HG03457 (cell line): ENCODE data around the gene ROPN1L.
A peak's percentile ranks its signal among the peaks of the same experiment; 100 is the strongest.
"Not testable (repeated sequence)": the region's sequence is repeated elsewhere in the genome, so short reads cannot be mapped to it uniquely, and the experiment has no call there.

ENCODE experiments used
- ATAC-seq: cut with Tn5 transposase; IDR thresholded peaks from one replicate; pipeline ENCODE4 v1.9.1; 2021; ENCODE audit warnings: moderate number of reproducible peaks; ENCODE audit not compliant: unreplicated experiment

Gene ROPN1L

DNA sequence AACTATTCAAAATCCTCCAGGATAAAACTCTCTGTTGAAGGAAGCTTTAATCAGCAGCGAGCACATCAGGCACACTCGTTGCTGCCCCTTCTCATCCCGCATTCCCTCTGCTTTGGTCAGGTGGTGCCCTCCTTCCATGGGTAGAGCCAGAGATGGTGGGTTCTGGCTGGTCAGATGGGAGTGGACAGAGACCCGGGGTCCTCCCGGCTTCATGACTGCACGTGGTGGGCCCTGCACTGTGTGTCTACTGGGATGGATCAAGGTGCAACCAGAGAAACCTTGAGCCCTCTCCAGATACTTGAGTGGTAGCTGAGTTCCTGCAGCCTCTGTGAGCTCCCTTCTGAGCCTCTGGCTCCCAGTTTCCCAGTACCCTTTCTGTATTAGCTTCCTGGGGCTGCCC is 36.3 kb downstream of the ROPN1L start:
- ATAC-seq, result no peak

DNA sequence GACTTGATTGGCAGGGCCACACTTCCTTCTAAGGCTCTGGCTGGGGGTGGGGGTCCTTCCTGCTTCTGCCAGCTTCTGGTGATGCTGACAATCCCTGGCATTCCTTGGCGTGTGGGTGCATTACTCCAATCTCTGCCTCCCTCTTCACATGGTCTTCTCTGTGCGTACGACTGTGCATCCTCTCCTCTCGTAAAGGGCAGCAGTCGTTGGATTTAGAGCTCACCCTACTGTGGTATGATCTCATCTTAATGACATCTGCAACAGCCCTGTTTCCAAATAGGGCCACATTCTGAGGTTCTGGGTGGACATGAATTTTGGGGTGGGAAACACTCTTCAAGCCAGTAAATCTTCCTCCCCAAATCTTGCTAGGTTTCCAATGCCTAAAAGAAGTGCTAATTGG is 36.8 kb downstream of the ROPN1L start:
- no peak for ATAC-seq

- no peak for ATAC-seq
These were observed 37.6 kb downstream of the ROPN1L start for GRCh38 chr5:10479154-10479721.

- no peak for ATAC-seq
These were observed 38.7 kb downstream of the ROPN1L start for GRCh38 chr5:10480237-10480985.

- ATAC-seq, result no peak
These were observed 39.7 kb downstream of the ROPN1L start for GRCh38 chr5:10481241-10481935.

- no peak for ATAC-seq
These were observed 41.3 kb downstream of the ROPN1L start for GRCh38 chr5:10482791-10483530.

DNA sequence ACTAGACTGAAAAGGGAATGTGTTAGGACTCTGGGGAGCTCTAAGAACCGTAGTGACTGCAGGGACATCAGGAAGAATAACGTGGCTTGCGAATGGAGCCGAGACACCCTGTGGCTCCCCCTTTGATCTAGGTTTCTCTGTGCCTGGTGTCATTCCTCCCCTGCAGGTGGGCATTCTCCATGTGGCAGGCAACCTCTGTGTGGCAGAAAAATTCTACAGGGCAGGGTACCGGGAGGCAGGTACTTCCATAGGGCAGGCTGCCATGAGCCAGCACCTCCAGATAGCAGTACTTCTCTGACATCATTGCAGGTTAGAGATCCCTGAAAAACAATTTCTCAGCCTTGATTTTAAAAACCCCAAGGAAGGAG is 43.1 kb downstream of the ROPN1L start:
- ATAC-seq, result no peak

DNA sequence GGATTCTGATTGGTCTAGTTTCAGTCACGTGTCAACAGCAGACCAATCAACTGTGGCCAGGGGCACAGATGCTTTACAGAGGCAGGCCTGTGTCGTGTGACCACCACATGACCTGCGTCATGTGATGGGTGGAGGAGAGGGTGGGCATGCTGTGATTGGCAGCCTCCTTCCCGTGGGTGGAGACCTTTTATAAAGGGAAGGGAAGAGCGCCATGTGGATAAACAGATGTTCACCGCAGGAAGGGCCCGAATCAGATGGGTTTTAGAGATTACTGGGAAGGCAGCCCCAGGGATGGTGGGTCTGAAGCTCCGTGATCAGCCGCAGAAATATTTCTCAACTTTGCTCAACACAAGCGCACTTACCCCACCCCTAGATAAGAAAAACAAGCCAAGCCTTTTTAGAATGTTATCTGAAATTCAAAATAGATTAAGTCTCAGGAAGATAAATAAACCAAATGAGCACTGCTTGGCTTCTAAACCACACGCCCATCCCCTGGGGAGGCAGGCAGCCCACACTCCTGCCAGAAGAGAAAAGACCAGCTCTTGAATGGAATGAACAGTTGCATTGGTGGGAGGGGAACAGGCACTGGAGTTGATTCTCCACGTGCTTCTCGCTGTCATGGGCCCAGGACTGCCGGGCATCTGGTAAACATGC is 43.6 kb downstream of the ROPN1L start:
- no peak for ATAC-seq

- no peak for ATAC-seq
These were observed 44.2 kb downstream of the ROPN1L start for GRCh38 chr5:10485897-10486296.

DNA sequence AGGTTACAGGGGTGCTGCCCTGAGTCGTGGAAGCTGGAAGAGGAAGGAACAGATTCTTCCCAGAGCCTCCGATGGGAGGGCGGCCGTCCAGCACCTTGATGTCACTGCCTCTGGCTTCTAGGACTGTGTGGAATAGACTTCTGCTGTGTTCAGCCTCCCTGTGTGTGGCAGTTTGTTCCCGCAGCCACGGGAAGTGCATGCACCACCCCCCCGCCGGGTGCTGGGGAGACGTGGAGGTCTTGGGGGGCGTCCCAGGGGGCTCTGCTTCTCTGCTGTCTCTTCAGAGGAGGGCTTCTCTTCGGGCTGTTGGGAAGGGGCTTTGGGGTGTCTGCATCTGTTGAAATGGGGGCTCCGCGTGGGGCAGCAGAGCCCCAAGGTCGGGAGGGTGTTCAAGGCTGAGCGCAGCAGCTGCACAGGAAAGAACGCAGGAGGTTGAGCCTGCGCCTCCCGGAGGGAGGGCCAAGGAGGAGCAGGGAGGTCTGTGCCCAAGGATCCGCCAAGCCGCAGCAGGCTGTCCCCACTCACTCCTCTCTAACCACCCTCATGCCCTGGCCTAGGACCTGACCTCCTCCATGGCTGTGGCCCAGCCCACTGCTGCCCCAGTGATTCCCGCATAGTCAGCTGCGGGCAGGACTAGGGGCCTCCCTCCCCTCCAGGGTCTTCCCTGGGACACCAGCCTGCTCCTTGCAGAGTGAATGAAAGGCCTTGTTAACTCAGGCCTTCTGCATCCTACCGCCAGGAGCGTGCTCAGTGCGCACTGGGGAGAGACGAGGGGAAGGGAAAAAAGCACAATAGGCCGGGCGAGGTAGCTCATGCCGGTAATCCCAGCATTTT is 45.0 kb downstream of the ROPN1L start:
- ATAC-seq, result no peak

- ATAC-seq, result no peak
These were observed 46.5 kb downstream of the ROPN1L start for GRCh38 chr5:10488144-10488543.

DNA sequence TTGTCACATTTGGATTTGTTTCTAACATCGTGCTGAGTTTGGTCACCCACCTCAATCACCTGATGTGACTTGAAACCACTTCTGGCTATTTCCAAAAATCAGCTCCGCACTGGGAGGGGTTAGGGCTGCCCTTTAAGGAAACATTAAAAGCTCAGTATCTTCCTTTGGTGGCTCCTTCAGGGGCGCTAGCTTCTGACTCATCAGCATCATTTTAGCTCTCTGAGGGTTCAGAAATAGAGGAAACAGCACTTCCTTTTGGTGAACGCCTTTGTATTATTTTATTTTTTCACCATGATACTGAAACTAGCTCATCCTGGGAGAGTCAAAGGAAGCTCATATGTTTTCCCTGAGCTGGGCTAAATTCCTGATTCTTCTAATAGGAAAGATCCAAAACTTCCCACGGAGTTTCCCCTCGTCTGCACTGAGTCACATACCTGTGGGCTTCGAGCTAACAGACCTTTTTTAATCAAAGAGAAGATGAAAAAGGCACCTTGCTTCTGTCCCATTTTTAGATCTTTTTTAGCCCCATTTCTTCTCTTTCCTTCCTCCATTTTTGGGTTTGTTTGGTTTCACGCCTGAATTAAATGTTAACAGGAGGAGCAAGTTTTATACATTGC is 48.2 kb downstream of the ROPN1L start:
- ATAC-seq, result peak; percentile 89

- ATAC-seq, result no peak
These were observed 49.4 kb downstream of the ROPN1L start for GRCh38 chr5:10490927-10491672.

- no peak for ATAC-seq
These were observed 50.0 kb downstream of the ROPN1L start for GRCh38 chr5:10491673-10492026.

GRCh38 chr5:10493884-10494283 is 52.2 kb downstream of the ROPN1L start:
- no peak for ATAC-seq

GRCh38 chr5:10494497-10494896 is 52.8 kb downstream of the ROPN1L start:
- ATAC-seq, result not testable (repeated sequence)

DNA sequence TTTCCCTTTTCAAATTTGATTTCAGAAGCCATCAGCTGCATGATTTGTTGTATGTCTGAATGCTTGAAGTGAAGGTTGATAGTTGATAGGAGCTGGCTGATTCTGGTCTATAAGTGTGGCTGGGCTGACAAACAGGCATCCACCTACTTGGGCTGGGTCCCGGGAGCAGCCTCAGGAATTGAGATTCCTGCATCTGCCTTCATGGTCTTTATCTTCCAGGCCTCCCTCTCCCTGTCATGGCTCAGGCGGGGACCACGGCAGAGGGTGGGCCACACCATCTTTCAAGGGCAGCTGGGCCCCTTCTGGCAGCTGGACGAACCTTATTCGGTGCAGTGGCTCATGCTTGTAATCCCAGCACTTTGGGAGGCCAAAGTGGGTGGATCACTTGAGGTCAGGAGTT is 55.9 kb downstream of the ROPN1L start:
- no peak for ATAC-seq

DNA sequence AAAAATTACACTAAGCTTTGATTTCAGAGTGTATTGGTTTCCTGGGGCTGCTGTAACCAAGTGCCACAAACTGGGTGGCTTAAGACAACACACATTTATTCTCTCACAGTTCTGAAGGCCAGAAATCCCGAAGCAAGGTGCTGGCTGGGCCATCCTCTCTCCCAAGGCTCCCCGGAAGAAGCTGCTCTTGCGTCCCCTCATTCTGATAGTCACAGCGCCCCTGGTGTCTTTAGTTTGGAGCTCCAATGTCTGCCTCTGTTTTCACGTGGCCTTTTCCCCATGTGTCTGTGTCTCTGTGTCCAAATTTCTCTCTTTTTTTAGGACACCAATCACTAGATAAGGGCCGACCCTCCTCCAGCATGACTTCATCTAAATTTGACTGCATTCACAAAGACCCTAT is 56.7 kb downstream of the ROPN1L start:
- no peak for ATAC-seq

DNA sequence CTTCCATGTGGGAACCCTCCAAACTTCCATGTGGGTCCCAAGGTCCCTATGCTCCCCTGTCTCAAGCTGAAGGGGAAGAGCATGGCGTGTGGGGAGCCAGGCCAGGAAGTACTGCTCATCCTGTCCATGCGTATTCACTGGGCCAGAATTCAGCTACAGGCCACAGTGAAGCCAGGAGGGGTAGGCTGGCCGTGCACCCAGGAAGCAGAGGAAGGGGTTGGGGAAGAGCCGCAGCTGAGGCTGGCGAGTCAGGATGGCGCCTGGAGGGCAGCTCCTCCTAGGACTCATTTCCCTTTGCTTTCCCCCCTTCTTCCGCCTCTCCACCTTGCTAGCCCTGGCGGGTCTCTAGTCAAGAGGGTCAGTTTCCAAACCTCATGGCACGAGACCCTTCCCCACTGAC is 57.4 kb downstream of the ROPN1L start:
- ATAC-seq, result no peak
